Measurements from ENCODE around the gene SGF29. TPM values are rescaled to one million over a fixed set of nuclear protein-coding genes. Genes with fewer than 3 reads are reported as not detected.
"Not testable (repeated sequence)": the region's sequence is repeated elsewhere in the genome, so short reads cannot be mapped to it uniquely, and the experiment has no call there.

The SGF29 gene
- polyA plus RNA-seq, 2 of the 4 experiments (the other 2 are of a cell fraction): 3.3 to 19.3 TPM

DNA sequence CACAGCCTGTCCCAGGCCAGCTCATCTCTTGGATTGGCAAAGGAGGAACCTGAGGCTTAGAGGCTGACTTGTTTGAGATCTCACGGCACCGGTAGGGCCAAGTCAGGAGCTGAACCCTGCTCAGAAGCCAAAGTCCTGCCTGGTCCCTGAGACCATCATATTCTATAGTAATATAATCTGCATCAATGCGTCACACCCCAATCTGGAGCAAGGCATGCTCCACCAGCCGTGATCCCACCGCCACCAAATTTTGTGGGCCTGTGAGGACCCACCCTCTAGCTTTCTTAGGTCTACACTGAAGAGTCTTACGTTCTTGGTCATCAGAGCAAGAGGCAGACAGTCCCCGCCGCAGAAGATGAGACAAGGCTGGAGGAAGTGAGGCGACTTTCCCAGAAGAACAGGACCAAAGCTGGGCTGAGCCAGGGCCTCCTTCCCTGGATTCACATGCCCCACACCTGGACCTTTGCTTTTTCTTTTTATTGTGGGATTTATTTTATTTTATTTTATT, 53.5 kb downstream of the SGF29 start:
- FAIRE-seq (no peak), ATAC-seq (no peak), DNase-seq (ENCODE audit: low read depth in 1 of 2, low spot score in 1 of 2) (no peak)
- peaks cover 13% of the 10 kb centered on the region; the same call in 2 of the 3 replicates for H3K4me1 ChIP-seq
- POLR2A ChIA-PET: no interaction called here
- H3K9me3 ChIP-seq: no peaks in the 10 kb centered on the region
- H3K27ac ChIP-seq: no peak overlapping the region
- no peak overlapping the region for H3K4me2 ChIP-seq
- 95% methylated on average over 9 of the region's 9 CpGs for WGBS (ENCODE audit: missing lambda C conversion rate)
- TF ChIP-seq JUNB (IDR thresholded peaks at IDR 0.05) (no peak), NPAS2 (CRISPR knock-in tag; IDR thresholded peaks at IDR 0.05; ENCODE audit: borderline replicate concordance) (no peak), RAD21 (conservative IDR thresholded peaks at IDR 0.05 in 1 of 2, IDR thresholded peaks at IDR 0.05 in 1 of 2) (no peak), HDAC2 (IDR thresholded peaks at IDR 0.05) (no peak), CBX2 (IDR thresholded peaks at IDR 0.05; ENCODE audit: borderline replicate concordance, low read depth) (no peak), ZFP36 (IDR thresholded peaks at IDR 0.05; ENCODE audit: borderline replicate concordance, partially characterized antibody) (no peak), NR3C1 (IDR thresholded peaks at IDR 0.05) (no peak), HOXB13 (CRISPR knock-in tag; IDR thresholded peaks at IDR 0.05; ENCODE audit: low read depth) (no peak), EHMT2 (IDR thresholded peaks at IDR 0.05; ENCODE audit: low read depth) (no peak), KDM5A (IDR thresholded peaks at IDR 0.05) (no peak)
- TF ChIP-seq, protein P1, sequence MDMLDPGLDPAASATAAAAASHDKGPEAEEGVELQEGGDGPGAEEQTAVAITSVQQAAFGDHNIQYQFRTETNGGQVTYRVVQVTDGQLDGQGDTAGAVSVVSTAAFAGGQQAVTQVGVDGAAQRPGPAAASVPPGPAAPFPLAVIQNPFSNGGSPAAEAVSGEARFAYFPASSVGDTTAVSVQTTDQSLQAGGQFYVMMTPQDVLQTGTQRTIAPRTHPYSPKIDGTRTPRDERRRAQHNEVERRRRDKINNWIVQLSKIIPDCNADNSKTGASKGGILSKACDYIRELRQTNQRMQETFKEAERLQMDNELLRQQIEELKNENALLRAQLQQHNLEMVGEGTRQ (IDR thresholded peaks at IDR 0.05): no peak
- TF ChIP-seq, protein P2, sequence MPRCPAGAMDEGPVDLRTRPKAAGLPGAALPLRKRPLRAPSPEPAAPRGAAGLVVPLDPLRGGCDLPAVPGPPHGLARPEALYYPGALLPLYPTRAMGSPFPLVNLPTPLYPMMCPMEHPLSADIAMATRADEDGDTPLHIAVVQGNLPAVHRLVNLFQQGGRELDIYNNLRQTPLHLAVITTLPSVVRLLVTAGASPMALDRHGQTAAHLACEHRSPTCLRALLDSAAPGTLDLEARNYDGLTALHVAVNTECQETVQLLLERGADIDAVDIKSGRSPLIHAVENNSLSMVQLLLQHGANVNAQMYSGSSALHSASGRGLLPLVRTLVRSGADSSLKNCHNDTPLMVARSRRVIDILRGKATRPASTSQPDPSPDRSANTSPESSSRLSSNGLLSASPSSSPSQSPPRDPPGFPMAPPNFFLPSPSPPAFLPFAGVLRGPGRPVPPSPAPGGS (IDR thresholded peaks at IDR 0.05): no peak
- CTCF ChIA-PET: interaction anchor here (0.6 to 2.1 kb wide), 3 partner anchors 9 to 329 kb away, joined by 3 to 6 read pairs (median 3); no protein-coding TSS in a partner anchor
- no peak overlapping the region for H3K4me3 ChIP-seq

DNA sequence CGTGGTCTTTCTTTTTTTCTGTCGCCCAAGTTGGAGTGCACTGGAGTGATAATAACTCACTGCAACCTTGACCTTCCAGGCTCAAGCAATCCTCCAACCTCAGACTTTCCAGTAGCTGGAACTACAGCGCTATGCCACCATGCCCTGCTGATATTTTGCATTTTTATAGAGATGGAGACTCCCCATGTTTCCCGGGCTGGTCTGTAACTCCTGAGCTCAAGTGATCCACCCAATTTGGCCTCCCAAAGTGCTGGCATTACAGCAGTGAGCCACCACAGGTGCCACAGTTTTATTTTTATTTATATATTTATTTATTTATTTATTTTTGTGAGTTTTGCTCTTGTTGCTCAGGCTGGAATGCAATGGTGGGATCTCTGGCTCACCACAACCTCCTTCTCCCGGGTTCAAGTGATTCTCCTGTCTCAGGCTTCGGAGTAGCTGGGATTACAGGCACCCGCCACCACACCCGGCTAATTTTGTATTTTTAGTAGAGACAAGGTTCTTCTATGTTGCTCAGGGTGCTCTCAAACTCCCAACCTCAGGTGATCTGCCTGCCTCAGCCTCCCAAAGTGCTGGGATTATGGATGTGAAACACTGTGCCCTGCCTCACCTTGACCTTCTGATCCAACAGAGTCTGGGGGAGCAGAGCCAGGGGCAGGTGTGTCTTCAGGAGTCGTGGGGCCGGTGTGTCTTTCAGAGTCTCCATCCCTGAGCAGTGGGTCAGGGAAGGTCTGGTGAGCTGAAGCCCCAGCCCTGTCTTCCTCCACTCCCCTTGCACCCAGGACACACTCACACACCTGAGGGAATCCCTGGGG, 54.2 kb downstream of the SGF29 start:
- POLR2A ChIA-PET; DNase-seq (ENCODE audit: low read depth in 1 of 2, low spot score in 1 of 2); ATAC-seq; H3K27ac ChIP-seq; H3K4me2 ChIP-seq; FAIRE-seq; H3K9me3 ChIP-seq; H3K4me3 ChIP-seq: not testable (repeated sequence)
- CTCF ChIA-PET: interaction anchor here (2.1 kb wide), 1 partner anchor 8 kb away, joined by 6 read pairs; no protein-coding TSS in a partner anchor
- 90% methylated on average over 10 of the region's 10 CpGs for WGBS (ENCODE audit: missing lambda C conversion rate)
- H3K4me1 ChIP-seq: peaks cover 13% of the 10 kb centered on the region; the same call in 2 of the 3 replicates

DNA sequence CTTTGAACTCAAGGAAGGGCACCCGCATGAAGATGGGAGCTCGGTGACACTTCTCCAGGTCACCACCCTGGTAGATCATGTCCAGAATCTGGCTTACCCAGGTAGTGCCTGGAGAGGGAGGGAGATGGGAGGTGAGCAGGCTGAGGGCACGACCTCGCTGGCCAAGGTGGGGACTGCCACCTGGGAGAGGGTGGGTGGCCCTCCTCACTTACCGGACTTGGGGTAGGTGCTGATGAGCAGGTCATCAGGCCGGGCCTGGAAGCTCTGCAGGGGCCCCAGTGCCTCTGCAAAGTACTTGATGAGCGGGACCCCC, 54.7 kb downstream of the SGF29 start:
- 97% methylated on average over 6 of the region's 7 CpGs for WGBS (ENCODE audit: missing lambda C conversion rate)
- FAIRE-seq; H3K9me3 ChIP-seq; CTCF ChIA-PET; ATAC-seq; H3K4me2 ChIP-seq; POLR2A ChIA-PET; DNase-seq (ENCODE audit: low read depth in 1 of 2, low spot score in 1 of 2); H3K27ac ChIP-seq; H3K4me3 ChIP-seq: not testable (repeated sequence)
- H3K4me1 ChIP-seq: peaks cover 13% of the 10 kb centered on the region; the same call in 2 of the 3 replicates

DNA sequence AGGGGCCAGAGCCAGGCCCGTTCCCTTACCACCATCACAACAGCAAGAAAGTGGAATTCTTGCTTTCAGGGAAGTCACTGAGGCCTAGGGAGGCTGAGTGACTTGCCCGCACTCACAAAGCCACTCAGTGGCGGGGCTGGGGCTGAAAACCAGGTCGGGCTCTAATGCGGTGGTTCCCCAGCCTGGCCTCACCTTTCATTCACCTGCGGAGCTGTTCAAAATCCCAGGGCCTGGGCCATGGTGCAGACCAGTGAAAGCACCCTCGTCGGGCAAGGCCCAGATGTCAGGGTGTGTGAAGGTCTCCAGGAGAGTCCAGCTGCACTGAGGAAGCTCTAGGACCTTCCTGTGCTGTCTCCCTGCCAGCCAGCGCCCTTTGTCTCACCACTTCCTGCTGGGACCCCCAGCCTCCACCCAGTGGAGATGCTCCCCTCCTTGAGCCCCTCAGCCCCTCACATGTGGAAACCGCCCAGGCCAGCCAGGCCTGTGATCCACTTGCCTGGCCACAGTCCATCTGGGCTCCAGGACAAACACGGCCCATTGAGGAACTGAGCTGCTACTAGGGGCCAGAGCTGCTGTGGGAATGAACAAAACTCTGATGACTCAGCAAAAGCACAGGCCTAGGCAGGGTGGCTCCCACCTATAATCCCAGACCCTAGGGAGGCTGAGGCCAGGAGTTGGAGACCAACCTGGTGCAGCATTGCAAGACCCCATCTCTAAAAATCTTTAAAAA, 55.3 kb downstream of the SGF29 start:
- ATAC-seq; H3K9me3 ChIP-seq; FAIRE-seq; H3K4me3 ChIP-seq; POLR2A ChIA-PET; DNase-seq (ENCODE audit: low read depth in 1 of 2, low spot score in 1 of 2): not testable (repeated sequence)
- Histone ChIP-seq H3K27ac (peak overlapping the region; percentile 49 to 71; a peak in 5 of 6 replicates), H3K4me2 (peak overlapping the region; percentile 39; the same call in 1 of the 3 replicates), H3K4me1 (peaks cover 13% of the 10 kb centered on the region; the same call in 2 of the 3 replicates)
- 85% methylated on average over 10 of the region's 11 CpGs for WGBS (ENCODE audit: missing lambda C conversion rate)
- CTCF ChIA-PET: interaction anchor here (0.8 to 1.2 kb wide), 3 partner anchors 22 to 331 kb away, joined by 3 to 7 read pairs (median 3); no protein-coding TSS in a partner anchor
- TF ChIP-seq NFE2L2 (conservative IDR thresholded peaks at IDR 0.05; ENCODE audit: low read length) (0 out of 2 replicates have a peak, but pooled peaks have one; percentile 39), MAFK (IDR thresholded peaks at IDR 0.05; ENCODE audit: partially characterized antibody) (peak; percentile 94)

Measured in A549 (cell line).